Gastrocnemius medialis (tissue), 4 donors: ENCODE results near the gene CTPS2. TPM values are rescaled to one million over a fixed set of nuclear protein-coding genes. Genes with fewer than 3 reads are reported as not detected.
"Not testable (repeated sequence)": the region's sequence is repeated elsewhere in the genome, so short reads cannot be mapped to it uniquely, and the experiment has no call there.

ENCODE experiments used
- ATAC-seq, 2 donors: fragments of 150-250 bp; one replicate each; pipeline ENCODE4 v1.9.1; 2016
- DNase-seq, 2 donors: peaks; one replicate each; pipeline ENCODE4 v3.0.0-alpha.2; 2019
- H3K27ac ChIP-seq, 4 donors: fragments of 200-600 bp; sonication (generic); 1 replicate in 1 of 4; 2 replicates in 3 of 4; pipeline ENCODE4 v1.5.1; 2016 to 2018; ENCODE audit warnings: mild to moderate bottlenecking in 2 of 4, moderate library complexity in 1 of 4
- H3K27me3 ChIP-seq, 3 donors: fragments of 200-600 bp; sonication (generic) in 2 of 3; 1 replicate in 1 of 3; 2 replicates in 2 of 3; pipeline versions ENCODE4 v1.5.1 to v1.6.0; 2016 to 2019; ENCODE audit warnings: mild to moderate bottlenecking in 1 of 3, moderate library complexity in 1 of 3
- H3K36me3 ChIP-seq, 2 donors: fragments of 200-600 bp; sonication (generic) in 1 of 2; one replicate each; pipeline ENCODE4 v1.5.1; 2017 to 2018
- H3K4me1 ChIP-seq, 2 donors: fragments of 200-600 bp; sonication (generic) in 1 of 2; one replicate each; pipeline ENCODE4 v1.5.1; 2016 to 2017; ENCODE audit warnings: mild to moderate bottlenecking in 2 of 2
- H3K4me3 ChIP-seq, 4 donors: fragments of 200-600 bp; sonication (generic) in 3 of 4; 1 replicate in 1 of 4; 2 replicates in 3 of 4; pipeline ENCODE4 v1.5.1; 2016 to 2019; ENCODE audit warnings: mild to moderate bottlenecking in 2 of 4
- H3K9me3 ChIP-seq, 3 donors: fragments of 200-600 bp; sonication (generic) in 2 of 3; 1 replicate in 1 of 3; 2 replicates in 2 of 3; pipeline ENCODE4 v1.5.1; 2016 to 2019
- POLR2A ChIP-seq, 2 donors: fragments of 450-650 bp; IDR thresholded peaks; one replicate each; pipeline ENCODE4 v1.6.1; 2017; ENCODE audit warnings: antibody characterized with exemption in 2 of 2, mild to moderate bottlenecking in 2 of 2, moderate library complexity in 2 of 2
- in situ Hi-C, 4 donors: fragments of 200-750 bp; cut with MboI; loops; one replicate each; pipeline versions ENCODE4 v1.15.0 to v1.8.0; 2017; ENCODE audit warnings: low sequenced_read_pairs in 4 of 4
- intact Hi-C: fragments of 100-400 bp; cut with DNase I; formaldehyde crosslinking; loops from one replicate; pipeline ENCODE4 v1.15.1; 2023; ENCODE audit warnings: low total_unique reads
- total RNA-seq, 4 donors: library from RNA; depleted of rRNA; stranded (reverse); fragments of >200 nt; gene quantifications; one replicate each; pipeline versions ENCODE4 v1.1.0 to v1.2.3, GENCODE V29; 2016
- TF ChIP-seq, protein P1 (sequence below), 5 experiments: fragments of 450-650 bp in 3 of 5; fragments of 200-600 bp in 2 of 5; sonication (generic) in 2 of 5; IDR thresholded peaks in 4 of 5; conservative IDR thresholded peaks in 1 of 5; 1 replicate in 4 of 5; 2 replicates in 1 of 5; pipeline ENCODE4 v1.5.1; 2016 to 2019; ENCODE audit warnings: antibody characterized with exemption in 5 of 5, mild to moderate bottlenecking in 3 of 5, moderate library complexity in 3 of 5

CTPS2 gene
- total RNA-seq: 1 to 10 TPM; 2.0 to 3.8 (median 2.8) TPM

- H3K4me3 ChIP-seq: peak within 1 kb of the TSS; percentile 61 to 68 (median 66)
- no peaks in the 10 kb centered on the region for H3K36me3 ChIP-seq
- H3K27ac ChIP-seq: peak within 1 kb of the TSS; percentile 71 to 84 (median 78)
- no peaks in the 10 kb centered on the region for H3K9me3 ChIP-seq
- in situ Hi-C loops: loop anchor here in 2 of 4 donors (25.0 kb wide), 3 partner anchors 175 to 1025 kb away; partner anchors contain the start of gene ZRSR2 (in 1 of the 2)
- intact Hi-C loops: loop anchor here (10.0 kb wide), 1 partner anchor 1038 kb away; no protein-coding TSS in a partner anchor
- peaks cover 0 to 5% (median 4%) of the 10 kb centered on the region in 3 donors for H3K27me3 ChIP-seq
- peaks cover 0 to 2% of the 10 kb centered on the region in 2 donors for H3K4me1 ChIP-seq
- no peak for TF ChIP-seq POLR2A (IDR thresholded peaks at IDR 0.05)
- TF ChIP-seq, protein P1, sequence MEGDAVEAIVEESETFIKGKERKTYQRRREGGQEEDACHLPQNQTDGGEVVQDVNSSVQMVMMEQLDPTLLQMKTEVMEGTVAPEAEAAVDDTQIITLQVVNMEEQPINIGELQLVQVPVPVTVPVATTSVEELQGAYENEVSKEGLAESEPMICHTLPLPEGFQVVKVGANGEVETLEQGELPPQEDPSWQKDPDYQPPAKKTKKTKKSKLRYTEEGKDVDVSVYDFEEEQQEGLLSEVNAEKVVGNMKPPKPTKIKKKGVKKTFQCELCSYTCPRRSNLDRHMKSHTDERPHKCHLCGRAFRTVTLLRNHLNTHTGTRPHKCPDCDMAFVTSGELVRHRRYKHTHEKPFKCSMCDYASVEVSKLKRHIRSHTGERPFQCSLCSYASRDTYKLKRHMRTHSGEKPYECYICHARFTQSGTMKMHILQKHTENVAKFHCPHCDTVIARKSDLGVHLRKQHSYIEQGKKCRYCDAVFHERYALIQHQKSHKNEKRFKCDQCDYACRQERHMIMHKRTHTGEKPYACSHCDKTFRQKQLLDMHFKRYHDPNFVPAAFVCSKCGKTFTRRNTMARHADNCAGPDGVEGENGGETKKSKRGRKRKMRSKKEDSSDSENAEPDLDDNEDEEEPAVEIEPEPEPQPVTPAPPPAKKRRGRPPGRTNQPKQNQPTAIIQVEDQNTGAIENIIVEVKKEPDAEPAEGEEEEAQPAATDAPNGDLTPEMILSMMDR (IDR thresholded peaks at IDR 0.05 in 4 of 5, conservative IDR thresholded peaks at IDR 0.05 in 1 of 5): peak in 1 of 5 experiments; percentile 17
- ATAC-seq (peak; percentile 85 to 89), DNase-seq (peak; percentile 20 to 45)
Observed at GRCh38 chrX:16712548-16713155, at the start of gene CTPS2. TSS of gene CTPS2 (minus strand) at chrX:16712669. CDS start at chrX:16702902, 9,767 bp downstream.

DNA sequence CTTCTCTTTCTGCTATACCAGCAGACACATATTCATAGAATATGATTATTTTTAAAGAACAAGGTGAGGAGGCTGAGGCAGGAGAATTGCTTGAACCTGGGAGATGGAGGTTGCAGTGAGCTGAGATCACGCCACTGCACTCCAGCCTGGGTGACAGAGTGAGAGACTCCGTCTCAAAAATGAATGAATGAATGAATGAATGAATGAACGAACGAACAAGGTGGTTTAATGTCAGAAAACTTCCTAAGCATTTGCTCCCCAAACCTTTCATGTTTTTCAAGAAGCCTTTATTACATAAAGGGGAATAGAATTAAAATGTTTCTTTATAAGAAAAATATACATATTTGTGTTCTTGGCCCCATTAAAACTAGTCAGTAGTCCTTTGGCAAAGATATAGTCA is 49.0 kb upstream of the CTPS2 start:
- H3K27ac ChIP-seq, in situ Hi-C loops, DNase-seq, H3K27me3 ChIP-seq, ATAC-seq, H3K4me1 ChIP-seq, intact Hi-C loops, H3K4me3 ChIP-seq, H3K9me3 ChIP-seq: not testable (repeated sequence)
- peaks cover 0 to 31% of the 10 kb centered on the region in 2 donors for H3K36me3 ChIP-seq

DNA sequence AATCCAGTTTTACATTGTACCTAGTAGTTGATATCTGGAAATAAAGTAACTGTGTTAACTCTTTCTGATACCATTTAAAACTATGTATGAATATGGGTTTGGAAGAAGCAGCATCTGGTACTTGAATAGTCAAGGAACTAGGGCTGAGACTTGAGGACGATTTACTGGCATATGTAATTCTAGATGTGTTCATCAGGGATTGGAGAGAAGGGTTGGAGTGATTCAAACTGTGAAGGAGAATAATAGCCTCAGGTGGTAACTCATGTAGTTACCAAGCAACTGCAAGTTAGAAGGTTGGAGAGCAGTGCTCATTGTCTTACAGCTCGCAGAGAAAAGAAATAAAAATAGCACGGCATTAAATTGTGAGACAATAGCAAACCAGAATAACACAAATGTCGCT is 44.3 kb upstream of the CTPS2 start:
- TF ChIP-seq POLR2A (IDR thresholded peaks at IDR 0.05): no peak
- TF ChIP-seq, protein P1 (IDR thresholded peaks at IDR 0.05 in 4 of 5, conservative IDR thresholded peaks at IDR 0.05 in 1 of 5): no peak
- Histone ChIP-seq H3K27ac (no peak overlapping the region), H3K4me1 (no peaks in the 10 kb centered on the region), H3K4me3 (no peak overlapping the region), H3K36me3 (peaks cover 0 to 50% of the 10 kb centered on the region in 2 donors), H3K27me3 (no peaks in the 10 kb centered on the region), H3K9me3 (no peaks in the 10 kb centered on the region)
- DNase-seq: no peak
- in situ Hi-C loops (no loop called here), intact Hi-C loops (no loop called here)
- no peak for ATAC-seq

DNA sequence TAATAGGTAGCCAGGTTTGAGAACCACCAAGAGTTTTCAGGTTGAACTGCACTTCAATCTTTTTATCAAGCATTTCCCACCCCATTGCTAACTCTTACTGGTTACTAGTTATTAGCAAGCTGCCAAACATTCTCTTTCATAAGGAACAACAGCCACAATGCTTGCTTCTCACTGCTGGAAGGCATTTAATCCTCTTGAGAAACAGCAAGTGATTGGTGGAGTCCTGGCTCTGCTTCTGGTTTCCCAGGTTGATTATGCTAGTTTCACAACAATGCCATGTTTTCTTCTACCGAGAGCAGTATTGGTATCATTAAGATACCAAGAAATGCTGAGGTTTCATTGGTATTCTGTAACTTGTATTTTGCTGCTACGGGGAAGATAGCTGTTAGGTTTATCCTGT is 41.5 kb upstream of the CTPS2 start:
- H3K4me1 ChIP-seq: no peaks in the 10 kb centered on the region
- DNase-seq (no peak), ATAC-seq (no peak)
- H3K27me3 ChIP-seq: no peaks in the 10 kb centered on the region
- no peak overlapping the region for H3K27ac ChIP-seq
- TF ChIP-seq, protein P1 (IDR thresholded peaks at IDR 0.05 in 4 of 5, conservative IDR thresholded peaks at IDR 0.05 in 1 of 5): no peak
- no peak for TF ChIP-seq POLR2A (IDR thresholded peaks at IDR 0.05)
- no peak overlapping the region for H3K4me3 ChIP-seq
- intact Hi-C loops: no loop called here
- H3K9me3 ChIP-seq: no peaks in the 10 kb centered on the region
- in situ Hi-C loops: no loop called here
- peaks cover 0 to 55% of the 10 kb centered on the region in 2 donors for H3K36me3 ChIP-seq

GRCh38 chrX:16750136-16750535 is 37.7 kb upstream of the CTPS2 start:
- no peak for TF ChIP-seq POLR2A (IDR thresholded peaks at IDR 0.05)
- TF ChIP-seq, protein P1 (IDR thresholded peaks at IDR 0.05 in 4 of 5, conservative IDR thresholded peaks at IDR 0.05 in 1 of 5): no peak
- H3K27ac ChIP-seq: no peak overlapping the region
- DNase-seq (no peak), ATAC-seq (no peak)
- no peaks in the 10 kb centered on the region for H3K4me1 ChIP-seq
- H3K9me3 ChIP-seq: no peaks in the 10 kb centered on the region
- no peak overlapping the region for H3K4me3 ChIP-seq
- intact Hi-C loops (no loop called here), in situ Hi-C loops (no loop called here)
- no peaks in the 10 kb centered on the region for H3K27me3 ChIP-seq
- peaks cover 0 to 54% of the 10 kb centered on the region in 2 donors for H3K36me3 ChIP-seq
